T-helper 2 cell (primary cell): Measurements from ENCODE around the gene ALDH9A1.

Experiments used
- DNase-seq, 5 experiments: peaks; one replicate each; pipeline versions ENCODE4 v3.0.0 to v3.0.0-alpha.2; 2012 to 2022

The ALDH9A1 gene

DNA sequence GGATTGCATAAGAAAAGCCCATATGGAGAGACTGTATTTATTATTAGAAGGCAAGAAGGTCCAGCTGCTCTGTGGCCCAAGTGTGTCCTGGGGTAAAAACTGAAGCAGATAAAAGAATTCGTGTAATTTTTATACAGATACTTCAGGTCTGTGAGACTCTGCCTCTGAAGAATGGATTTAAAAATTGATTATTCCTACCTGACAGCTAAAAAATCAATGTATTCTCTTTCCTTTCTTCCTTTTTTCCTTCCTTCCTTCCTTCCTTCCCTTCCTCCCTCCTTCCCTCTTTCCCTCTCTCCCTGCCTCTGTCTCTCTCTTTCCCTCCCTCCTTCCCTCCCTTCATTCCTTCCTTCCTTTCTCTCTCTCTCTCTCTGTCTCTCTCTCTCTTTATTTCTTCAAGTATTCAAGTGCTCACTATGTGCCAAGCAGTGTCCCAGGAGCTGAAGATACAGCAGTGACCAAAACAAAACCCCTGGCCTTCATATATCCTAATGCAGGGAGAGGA, 78.7 kb downstream of the ALDH9A1 start:
- DNase-seq = no peak

DNA sequence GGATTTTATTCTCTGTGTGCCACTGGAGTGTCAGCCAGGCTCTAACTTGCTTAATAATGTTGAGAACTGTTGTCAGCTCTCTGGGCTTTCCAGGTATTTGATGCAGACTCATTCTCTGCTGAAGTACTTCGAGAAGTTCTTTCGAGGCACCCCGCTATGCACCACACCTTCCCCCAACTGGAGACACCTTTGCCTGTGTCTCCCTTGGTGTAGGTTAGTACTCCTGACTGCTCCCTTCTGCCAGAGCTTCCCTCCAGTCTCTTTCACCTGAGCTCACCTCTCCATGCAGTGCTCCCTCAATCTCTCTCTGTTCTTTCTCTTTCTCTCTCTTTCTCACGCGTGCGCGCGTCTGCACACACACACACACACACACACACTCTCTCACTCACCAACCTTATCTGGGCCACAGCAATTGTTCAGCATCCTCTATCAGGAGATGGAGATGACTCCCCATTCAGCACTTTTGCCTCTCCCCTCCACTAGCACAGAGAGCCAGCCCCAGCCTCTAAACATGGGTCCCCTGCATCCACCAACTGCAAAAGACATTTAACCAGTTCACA, 81.3 kb downstream of the ALDH9A1 start:
- no peak for DNase-seq

DNA sequence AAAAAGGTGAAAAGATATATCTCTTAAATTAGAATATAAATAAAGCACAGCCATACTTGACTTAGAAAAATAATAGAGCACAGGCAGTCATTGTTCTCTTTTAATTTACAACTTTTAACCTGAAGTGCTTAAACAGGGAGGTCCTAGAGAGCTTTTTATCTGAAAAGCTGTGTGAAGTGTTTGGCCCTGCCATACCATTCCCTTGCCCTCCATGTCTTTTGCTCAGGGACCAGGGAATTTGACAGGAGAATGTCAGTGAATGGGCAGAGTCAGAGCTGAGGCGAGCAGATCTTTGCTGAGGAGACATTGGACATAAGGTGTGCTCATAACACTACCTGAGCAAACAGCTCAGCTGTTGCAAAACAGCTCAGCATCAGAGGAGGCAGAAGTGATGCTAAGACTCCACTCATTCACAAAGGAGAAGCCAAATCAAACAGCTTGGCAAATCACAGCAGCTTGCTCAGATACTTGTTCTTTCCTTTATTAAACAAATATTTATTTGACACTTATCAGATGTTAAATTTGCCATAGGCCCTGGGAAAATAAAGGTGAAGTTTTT, 82.2 kb downstream of the ALDH9A1 start:
- DNase-seq = peak in 1 of 5 experiments; percentile 37
